ENCODE measurements around the gene NLGN1. TPM values are rescaled to one million over a fixed set of nuclear protein-coding genes. Genes with fewer than 3 reads are reported as not detected.

The NLGN1 gene
- total and polyA plus RNA-seq, 2 of the 13 experiments (the other 11 are each of a cell fraction or from before 2014, with no cell fraction given) = not detected

DNA sequence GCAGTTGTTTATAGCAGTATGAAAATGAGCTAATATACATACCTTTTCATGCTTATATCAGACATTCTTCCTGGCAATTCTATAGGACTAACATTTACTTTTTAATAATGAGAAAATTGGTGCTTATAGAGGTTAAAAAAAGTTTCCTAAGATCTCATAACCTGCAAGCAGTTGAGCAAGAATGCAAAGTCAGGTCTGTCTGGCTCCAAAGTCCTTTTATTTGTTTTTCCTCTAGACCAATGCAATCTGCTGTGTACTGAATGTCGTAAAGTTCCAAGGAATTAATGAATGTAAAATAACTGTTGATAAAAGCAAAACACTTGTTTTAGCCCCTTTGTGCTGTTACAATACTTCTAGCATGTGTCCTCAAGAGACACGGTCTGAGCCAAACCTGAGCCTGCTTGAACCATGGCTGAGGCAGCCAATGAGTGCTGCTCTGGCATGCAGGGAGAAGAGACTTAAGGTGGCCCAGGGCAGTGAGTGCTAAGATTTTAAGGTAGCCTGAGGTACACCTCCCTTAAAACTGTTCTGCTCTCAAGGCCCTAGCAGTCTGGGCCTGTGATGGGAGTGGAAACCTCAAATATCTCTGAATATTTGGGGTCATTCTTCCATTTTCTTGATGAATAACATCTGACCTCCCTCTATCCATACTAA lies 906.5 kb downstream of the NLGN1 start:
- no peak overlapping the region for H3K4me3 ChIP-seq (replicated peaks in 1 of 3; ENCODE audit: insufficient read depth in 1 of 3, low read depth in 2 of 3, low read length in 3 of 3)
- no peak for ATAC-seq
- H3K27ac ChIP-seq (ENCODE audit: extremely low read length, insufficient read depth, low read length) = no peak overlapping the region
- no peak overlapping the region for H3K4me2 ChIP-seq (ENCODE audit: low read depth, low read length)
- H3K36me3 ChIP-seq (replicated peaks in 1 of 2; ENCODE audit: control insufficient read depth in 1 of 2, insufficient read depth in 2 of 2, low read length in 2 of 2) = no peaks in the 10 kb centered on the region
- no TSS peak for BruUV-seq (replicated peaks)
- no peak overlapping the region for H3K9ac ChIP-seq (ENCODE audit: insufficient read depth, low read depth, low read length)
- FAIRE-seq = no peak
- H3K27me3 ChIP-seq (ENCODE audit: control insufficient read depth in 1 of 2, insufficient read depth in 2 of 2, low read length in 2 of 2) = no peaks in the 10 kb centered on the region
- H3K4me1 ChIP-seq (ENCODE audit: insufficient read depth, low read length) = no peaks in the 10 kb centered on the region
- in situ Hi-C loops (cut with HindIII; ENCODE audit: extremely low pct_ligation_motif_present, low pct_unique_long_range_greater_than_20kb) (no loop called here), intact Hi-C loops (cut with micrococcal nuclease; ENCODE audit: unreplicated experiment) (no loop called here)
- 4% methylated on average over 2 of the region's 2 CpGs for WGBS (ENCODE audit: low lambda C conversion rate)
- DNase-seq (ENCODE audit: low spot score) = no peak
- ChIA-PET CTCF (ENCODE audit: low intra/inter-chr PET ratio, low total read pairs) (no interaction called here), POLR2A (no interaction called here)
- H3K9me3 ChIP-seq (ENCODE audit: low read length) = no peaks in the 10 kb centered on the region
- no peaks in the 10 kb centered on the region for H4K20me1 ChIP-seq (ENCODE audit: insufficient read depth, low read length)
- no peaks in the 10 kb centered on the region for H3K79me2 ChIP-seq (ENCODE audit: insufficient read depth, low read length)
- H2AFZ ChIP-seq (ENCODE audit: low read length) = no peak overlapping the region
- TF ChIP-seq, protein P1, sequence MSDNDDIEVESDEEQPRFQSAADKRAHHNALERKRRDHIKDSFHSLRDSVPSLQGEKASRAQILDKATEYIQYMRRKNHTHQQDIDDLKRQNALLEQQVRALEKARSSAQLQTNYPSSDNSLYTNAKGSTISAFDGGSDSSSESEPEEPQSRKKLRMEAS (IDR thresholded peaks at IDR 0.05) = no peak
- TF ChIP-seq HES4 (CRISPR knock-in tag; IDR thresholded peaks at IDR 0.05; ENCODE audit: borderline replicate concordance) = no peak
- no peak for TF ChIP-seq ZNF230 (CRISPR knock-in tag; IDR thresholded peaks at IDR 0.05)
- no peak for TF ChIP-seq EEA1 (CRISPR knock-in tag; IDR thresholded peaks at IDR 0.05; ENCODE audit: borderline replicate concordance)
- TF ChIP-seq, protein P2, sequence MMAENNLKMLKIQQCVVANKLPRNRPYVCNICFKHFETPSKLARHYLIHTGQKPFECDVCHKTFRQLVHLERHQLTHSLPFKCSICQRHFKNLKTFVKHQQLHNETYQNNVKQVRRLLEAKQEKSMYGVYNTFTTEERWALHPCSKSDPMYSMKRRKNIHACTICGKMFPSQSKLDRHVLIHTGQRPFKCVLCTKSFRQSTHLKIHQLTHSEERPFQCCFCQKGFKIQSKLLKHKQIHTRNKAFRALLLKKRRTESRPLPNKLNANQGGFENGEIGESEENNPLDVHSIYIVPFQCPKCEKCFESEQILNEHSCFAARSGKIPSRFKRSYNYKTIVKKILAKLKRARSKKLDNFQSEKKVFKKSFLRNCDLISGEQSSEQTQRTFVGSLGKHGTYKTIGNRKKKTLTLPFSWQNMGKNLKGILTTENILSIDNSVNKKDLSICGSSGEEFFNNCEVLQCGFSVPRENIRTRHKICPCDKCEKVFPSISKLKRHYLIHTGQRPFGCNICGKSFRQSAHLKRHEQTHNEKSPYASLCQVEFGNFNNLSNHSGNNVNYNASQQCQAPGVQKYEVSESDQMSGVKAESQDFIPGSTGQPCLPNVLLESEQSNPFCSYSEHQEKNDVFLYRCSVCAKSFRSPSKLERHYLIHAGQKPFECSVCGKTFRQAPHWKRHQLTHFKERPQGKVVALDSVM (CRISPR knock-in tag; IDR thresholded peaks at IDR 0.05) = no peak
- TF ChIP-seq HOXA3 (CRISPR knock-in tag; IDR thresholded peaks at IDR 0.05) = no peak
- TF ChIP-seq, protein P3, sequence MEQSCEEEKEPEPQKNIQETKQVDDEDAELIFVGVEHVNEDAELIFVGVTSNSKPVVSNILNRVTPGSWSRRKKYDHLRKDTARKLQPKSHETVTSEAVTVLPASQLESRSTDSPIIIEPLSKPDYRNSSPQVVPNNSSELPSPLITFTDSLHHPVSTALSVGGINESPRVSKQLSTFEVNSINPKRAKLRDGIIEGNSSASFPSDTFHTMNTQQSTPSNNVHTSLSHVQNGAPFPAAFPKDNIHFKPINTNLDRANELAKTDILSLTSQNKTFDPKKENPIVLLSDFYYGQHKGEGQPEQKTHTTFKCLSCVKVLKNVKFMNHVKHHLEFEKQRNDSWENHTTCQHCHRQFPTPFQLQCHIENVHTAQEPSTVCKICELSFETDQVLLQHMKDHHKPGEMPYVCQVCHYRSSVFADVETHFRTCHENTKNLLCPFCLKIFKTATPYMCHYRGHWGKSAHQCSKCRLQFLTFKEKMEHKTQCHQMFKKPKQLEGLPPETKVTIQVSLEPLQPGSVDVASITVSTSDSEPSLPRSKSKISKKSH (CRISPR knock-in tag; IDR thresholded peaks at IDR 0.05; ENCODE audit: borderline replicate concordance) = no peak
- no peak for TF ChIP-seq ZC3H4 (CRISPR knock-in tag; IDR thresholded peaks at IDR 0.05; ENCODE audit: borderline replicate concordance)
- no peak for TF ChIP-seq HDAC1 (CRISPR knock-in tag; IDR thresholded peaks at IDR 0.05)
- no peak for TF ChIP-seq KMT2B (CRISPR knock-in tag; IDR thresholded peaks at IDR 0.05)
- TF ChIP-seq, protein P4, sequence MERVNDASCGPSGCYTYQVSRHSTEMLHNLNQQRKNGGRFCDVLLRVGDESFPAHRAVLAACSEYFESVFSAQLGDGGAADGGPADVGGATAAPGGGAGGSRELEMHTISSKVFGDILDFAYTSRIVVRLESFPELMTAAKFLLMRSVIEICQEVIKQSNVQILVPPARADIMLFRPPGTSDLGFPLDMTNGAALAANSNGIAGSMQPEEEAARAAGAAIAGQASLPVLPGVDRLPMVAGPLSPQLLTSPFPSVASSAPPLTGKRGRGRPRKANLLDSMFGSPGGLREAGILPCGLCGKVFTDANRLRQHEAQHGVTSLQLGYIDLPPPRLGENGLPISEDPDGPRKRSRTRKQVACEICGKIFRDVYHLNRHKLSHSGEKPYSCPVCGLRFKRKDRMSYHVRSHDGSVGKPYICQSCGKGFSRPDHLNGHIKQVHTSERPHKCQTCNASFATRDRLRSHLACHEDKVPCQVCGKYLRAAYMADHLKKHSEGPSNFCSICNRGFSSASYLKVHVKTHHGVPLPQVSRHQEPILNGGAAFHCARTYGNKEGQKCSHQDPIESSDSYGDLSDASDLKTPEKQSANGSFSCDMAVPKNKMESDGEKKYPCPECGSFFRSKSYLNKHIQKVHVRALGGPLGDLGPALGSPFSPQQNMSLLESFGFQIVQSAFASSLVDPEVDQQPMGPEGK (CRISPR knock-in tag; IDR thresholded peaks at IDR 0.05) = no peak
- TF ChIP-seq SP5 (CRISPR knock-in tag; IDR thresholded peaks at IDR 0.05; ENCODE audit: borderline replicate concordance, low read depth) = no peak
